CD4-positive, alpha-beta T cell treated with Interleukin-4 for 4 hours (primary cell): ENCODE measurements around the gene AGBL1.
"Not testable (repeated sequence)": the region's sequence is repeated elsewhere in the genome, so short reads cannot be mapped to it uniquely, and the experiment has no call there.

Source experiments
- DNase-seq: peaks from one replicate; pipeline ENCODE4 v3.0.0-alpha.2; 2020

The AGBL1 gene

GRCh38 chr15:86411916-86412315 is 332.2 kb downstream of the AGBL1 start:
- no peak for DNase-seq

GRCh38 chr15:86413191-86413590 is 333.5 kb downstream of the AGBL1 start:
- no peak for DNase-seq

- no peak for DNase-seq
These were observed 346.1 kb downstream of the AGBL1 start for GRCh38 chr15:86425746-86426145.

GRCh38 chr15:86432861-86433260 is 353.2 kb downstream of the AGBL1 start:
- no peak for DNase-seq

GRCh38 chr15:86433983-86434382 is 354.3 kb downstream of the AGBL1 start:
- DNase-seq: no peak

- no peak for DNase-seq
These were observed 359.9 kb downstream of the AGBL1 start for GRCh38 chr15:86439614-86440013.

GRCh38 chr15:86444527-86444926 is 364.9 kb downstream of the AGBL1 start:
- DNase-seq: no peak

GRCh38 chr15:86445579-86446252 is 366.0 kb downstream of the AGBL1 start:
- no peak for DNase-seq

- DNase-seq: no peak
These were observed 366.6 kb downstream of the AGBL1 start for GRCh38 chr15:86446253-86446640.

GRCh38 chr15:86465470-86466039 is 385.9 kb downstream of the AGBL1 start:
- not testable (repeated sequence) for DNase-seq

- no peak for DNase-seq
These were observed 402.0 kb downstream of the AGBL1 start for GRCh38 chr15:86481720-86482119.

GRCh38 chr15:86483936-86484335 is 404.3 kb downstream of the AGBL1 start:
- no peak for DNase-seq

GRCh38 chr15:86488046-86488445 is 408.4 kb downstream of the AGBL1 start:
- no peak for DNase-seq

GRCh38 chr15:86489981-86490380 is 410.3 kb downstream of the AGBL1 start:
- no peak for DNase-seq

- no peak for DNase-seq
These were observed 411.4 kb downstream of the AGBL1 start for GRCh38 chr15:86491118-86491517.

- no peak for DNase-seq
These were observed 414.2 kb downstream of the AGBL1 start for GRCh38 chr15:86493884-86494283.

- DNase-seq: no peak
These were observed 414.8 kb downstream of the AGBL1 start for GRCh38 chr15:86494475-86494874.

- no peak for DNase-seq
These were observed 422.6 kb downstream of the AGBL1 start for GRCh38 chr15:86502301-86502700.

GRCh38 chr15:86505951-86506350 is 426.3 kb downstream of the AGBL1 start:
- DNase-seq: no peak

- DNase-seq: no peak
These were observed 426.7 kb downstream of the AGBL1 start for GRCh38 chr15:86506401-86506800.

- no peak for DNase-seq
These were observed 436.0 kb downstream of the AGBL1 start for GRCh38 chr15:86515625-86516024.

- DNase-seq: no peak
These were observed 443.1 kb downstream of the AGBL1 start for GRCh38 chr15:86522721-86523120.

- no peak for DNase-seq
These were observed 447.4 kb downstream of the AGBL1 start for GRCh38 chr15:86526938-86527690.

- not testable (repeated sequence) for DNase-seq
These were observed 448.4 kb downstream of the AGBL1 start for GRCh38 chr15:86528094-86528493.
